NCI-H1694 treated with DMSO at 0.1 percent for 48 hours (cell line): Measurements from ENCODE around the gene FTCD.
"Not testable (repeated sequence)": the region's sequence is repeated elsewhere in the genome, so short reads cannot be mapped to it uniquely, and the experiment has no call there.

Source experiments
- DNase-seq: peaks from one replicate; lab custom pipeline; 2025; lab: John Stamatoyannopoulos, UW

FTCD gene

GRCh38 chr21:46111857-46112724 is 43.3 kb downstream of the FTCD start:
- DNase-seq = no peak

GRCh38 chr21:46111193-46111571 is 44.2 kb downstream of the FTCD start:
- DNase-seq = no peak

GRCh38 chr21:46110499-46111192 is 44.7 kb downstream of the FTCD start:
- no peak for DNase-seq

- DNase-seq = no peak
These were observed 45.8 kb downstream of the FTCD start for GRCh38 chr21:46109313-46110221.

GRCh38 chr21:46108827-46109312 is 46.5 kb downstream of the FTCD start:
- DNase-seq = no peak

GRCh38 chr21:46107376-46107775 is 48.0 kb downstream of the FTCD start:
- not testable (repeated sequence) for DNase-seq

GRCh38 chr21:46104104-46104503 is 51.3 kb downstream of the FTCD start:
- no peak for DNase-seq

- DNase-seq = no peak
These were observed 54.5 kb downstream of the FTCD start for GRCh38 chr21:46100906-46101305.

- DNase-seq = no peak
These were observed 55.0 kb downstream of the FTCD start for GRCh38 chr21:46100426-46100825.

- no peak for DNase-seq
These were observed 55.4 kb downstream of the FTCD start for GRCh38 chr21:46100020-46100419.

- DNase-seq = no peak
These were observed 55.9 kb downstream of the FTCD start for GRCh38 chr21:46099476-46099875.

- no peak for DNase-seq
These were observed 56.9 kb downstream of the FTCD start for GRCh38 chr21:46098303-46099141.

- DNase-seq = no peak
These were observed 57.8 kb downstream of the FTCD start, which contains the start of gene COL6A2 for GRCh38 chr21:46097336-46098293. Gene COL6A2, plus strand, starts transcription at chr21:46098112.

GRCh38 chr21:46096596-46097335 is 58.6 kb downstream of the FTCD start:
- no peak for DNase-seq

GRCh38 chr21:46095814-46096595 is 59.4 kb downstream of the FTCD start:
- no peak for DNase-seq

GRCh38 chr21:46095083-46095719 is 60.2 kb downstream of the FTCD start:
- no peak for DNase-seq

GRCh38 chr21:46094401-46095082 is 60.8 kb downstream of the FTCD start:
- no peak for DNase-seq
